ENCODE data around the gene SLK.

- TF ChIP-seq CTCF (IDR thresholded peaks at IDR 0.05), result no peak
- TF ChIP-seq POLR2AphosphoS5 (IDR thresholded peaks at IDR 0.05), result no peak
Measured at GRCh38 chr10:103958996-103959395, 7.9 kb upstream of the SLK start.
